ENCODE measurements around the gene VAV1. TPM values are rescaled to one million over a fixed set of nuclear protein-coding genes. Genes with fewer than 3 reads are reported as not detected.
"Not testable (repeated sequence)": the region's sequence is repeated elsewhere in the genome, so short reads cannot be mapped to it uniquely, and the experiment has no call there.

The VAV1 gene
- total and polyA plus RNA-seq, 4 donors = 4.2 to 9.5 (median 5.2) TPM

DNA sequence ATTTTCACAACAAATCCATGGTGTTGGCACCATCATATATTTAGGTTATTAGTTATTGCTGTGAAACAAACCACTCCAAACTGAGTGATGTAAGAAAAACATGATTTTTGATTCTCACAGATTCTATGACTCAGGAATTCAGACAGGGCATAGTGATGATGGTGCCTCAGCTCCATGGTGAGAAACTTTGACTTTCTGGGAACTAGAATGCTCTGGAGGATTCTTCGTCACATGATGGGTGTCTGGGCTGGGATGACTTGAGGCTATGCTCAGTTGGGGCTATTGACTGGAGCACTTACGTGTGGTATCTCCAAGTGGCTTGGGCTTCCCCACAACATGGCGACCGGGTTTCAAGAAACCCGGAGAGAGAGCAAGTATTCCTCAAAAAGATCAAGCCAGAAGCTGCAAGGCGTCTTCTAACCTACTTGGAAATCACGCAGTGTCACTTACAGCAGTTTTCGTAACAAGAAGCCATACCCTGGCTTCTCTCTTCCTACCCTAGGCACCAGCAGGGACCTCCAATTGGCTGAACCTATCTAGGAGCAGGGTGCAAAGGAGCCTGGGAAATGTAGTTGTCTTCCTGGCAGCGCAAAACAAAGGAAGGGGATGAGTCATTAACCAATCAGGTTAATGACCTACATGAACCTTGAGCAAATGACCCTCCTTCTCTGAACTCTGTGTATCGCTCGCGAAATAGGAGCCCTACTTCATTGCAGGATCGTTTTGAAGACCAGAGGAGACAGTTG, 22.4 kb downstream of the VAV1 start:
- H3K27me3 ChIP-seq (ENCODE audit: control insufficient read depth, insufficient read depth, low read length) = no peaks in the 10 kb centered on the region
- no peak overlapping the region for H3K27ac ChIP-seq (ENCODE audit: low read depth, low read length)
- H3K9me3 ChIP-seq (ENCODE audit: control insufficient read depth, insufficient read depth, low read length) = peaks cover 2% of the 10 kb centered on the region
- 83% methylated on average over 8 of the region's 13 CpGs for WGBS (ENCODE audit: insufficient coverage)
- DNase-seq (ENCODE audit: low read depth in 4 of 6, low spot score in 6 of 6) = no peak
- H3K4me3 ChIP-seq (ENCODE audit: low read depth, low read length) = no peak overlapping the region
- H3K36me3 ChIP-seq (ENCODE audit: control insufficient read depth, insufficient read depth, low read length) = no peaks in the 10 kb centered on the region
- no peaks in the 10 kb centered on the region for H3K4me1 ChIP-seq (ENCODE audit: control insufficient read depth, insufficient read depth, low read length)

DNA sequence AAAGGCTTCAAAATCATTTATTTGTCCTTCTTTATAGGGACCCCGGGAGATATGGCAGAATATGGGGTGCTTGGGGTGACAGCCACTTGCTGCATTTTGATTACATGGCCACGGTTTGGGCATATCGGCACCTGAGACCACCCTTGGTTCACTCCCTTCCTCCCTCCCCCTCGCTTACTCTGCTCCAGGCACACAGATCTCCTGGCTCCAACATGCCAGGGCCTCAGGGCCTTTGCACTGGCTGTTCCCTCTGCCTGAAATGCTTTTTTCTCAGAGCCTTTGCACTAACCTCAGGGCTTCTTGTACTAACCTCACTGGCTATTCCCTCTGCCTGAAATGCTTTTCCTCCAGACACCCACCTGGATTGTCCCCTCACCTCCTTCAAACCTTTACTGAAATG, 23.8 kb downstream of the VAV1 start:
- H3K4me3 ChIP-seq (ENCODE audit: low read depth, low read length) = no peak overlapping the region
- WGBS (ENCODE audit: insufficient coverage) = 85% methylated on average over 3 of the region's 4 CpGs
- no peak overlapping the region for H3K27ac ChIP-seq (ENCODE audit: low read depth, low read length)
- no peak for DNase-seq (ENCODE audit: low read depth in 4 of 6, low spot score in 6 of 6)
- no peaks in the 10 kb centered on the region for H3K36me3 ChIP-seq (ENCODE audit: control insufficient read depth, insufficient read depth, low read length)
- no peaks in the 10 kb centered on the region for H3K27me3 ChIP-seq (ENCODE audit: control insufficient read depth, insufficient read depth, low read length)
- peaks cover 2% of the 10 kb centered on the region for H3K4me1 ChIP-seq (ENCODE audit: control insufficient read depth, insufficient read depth, low read length)
- H3K9me3 ChIP-seq (ENCODE audit: control insufficient read depth, insufficient read depth, low read length) = no peaks in the 10 kb centered on the region

DNA sequence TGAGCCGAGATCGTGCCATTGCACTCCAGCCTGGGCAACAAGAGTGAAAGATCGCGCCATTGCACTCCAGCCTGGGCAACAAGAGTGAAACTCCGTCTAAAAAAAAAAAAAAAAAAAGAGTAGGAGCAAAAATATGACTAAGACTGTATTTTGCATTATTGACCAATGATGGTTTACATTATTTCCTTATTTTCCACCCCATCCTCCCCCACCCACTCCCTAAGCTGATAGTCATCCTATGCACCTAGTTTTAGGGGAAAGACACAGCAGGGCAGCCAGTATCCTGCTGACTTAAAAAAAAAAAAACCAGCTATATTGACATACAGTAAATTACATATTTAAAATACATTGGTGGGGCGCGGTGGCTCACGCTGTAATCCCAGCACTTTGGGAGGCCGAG, 25.1 kb downstream of the VAV1 start:
- Histone ChIP-seq H3K4me1 (ENCODE audit: control insufficient read depth, insufficient read depth, low read length) (peaks cover 9% of the 10 kb centered on the region), H3K27me3 (ENCODE audit: control insufficient read depth, insufficient read depth, low read length) (no peaks in the 10 kb centered on the region), H3K36me3 (ENCODE audit: control insufficient read depth, insufficient read depth, low read length) (no peaks in the 10 kb centered on the region), H3K27ac (ENCODE audit: low read depth, low read length) (no peak overlapping the region), H3K4me3 (ENCODE audit: low read depth, low read length) (no peak overlapping the region), H3K9me3 (ENCODE audit: control insufficient read depth, insufficient read depth, low read length) (no peaks in the 10 kb centered on the region)
- 93% methylated on average over 3 of the region's 9 CpGs for WGBS (ENCODE audit: insufficient coverage)
- DNase-seq (ENCODE audit: low read depth in 4 of 6, low spot score in 6 of 6) = no peak

DNA sequence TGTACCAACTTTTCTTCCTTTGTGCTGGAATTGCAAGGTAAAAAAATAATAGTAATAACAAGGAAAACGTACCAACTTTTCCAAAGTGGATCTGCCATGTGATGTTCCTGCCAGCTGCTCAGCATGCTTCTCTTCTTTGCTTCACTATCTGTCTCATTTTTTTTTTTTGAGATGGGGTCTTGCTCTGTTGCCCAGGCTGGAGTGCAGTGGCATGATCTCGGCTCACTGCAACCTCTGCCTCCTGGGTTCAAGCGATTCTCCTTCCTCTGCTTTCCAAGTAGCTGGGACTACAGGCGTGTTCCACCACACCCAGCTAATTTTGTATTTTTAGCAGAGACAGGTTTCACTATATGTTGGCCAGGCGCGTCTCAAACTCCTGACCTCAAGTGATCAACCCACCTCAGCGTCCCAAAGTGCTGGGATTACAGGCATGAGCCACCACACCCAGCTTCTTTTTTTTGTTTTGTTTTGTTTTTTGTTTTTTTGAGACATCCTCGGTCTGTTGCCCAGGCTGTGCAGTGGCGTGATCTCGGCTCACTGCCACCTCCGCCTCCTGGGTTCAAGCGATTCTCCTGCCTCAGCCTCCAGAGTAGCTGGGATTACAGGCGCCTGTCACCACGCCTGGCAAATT, 27.8 kb downstream of the VAV1 start:
- not testable (repeated sequence) for H3K9me3 ChIP-seq (ENCODE audit: control insufficient read depth, insufficient read depth, low read length); H3K4me1 ChIP-seq (ENCODE audit: control insufficient read depth, insufficient read depth, low read length); DNase-seq (ENCODE audit: low read depth in 4 of 6, low spot score in 6 of 6); H3K4me3 ChIP-seq (ENCODE audit: low read depth, low read length); H3K36me3 ChIP-seq (ENCODE audit: control insufficient read depth, insufficient read depth, low read length); H3K27ac ChIP-seq (ENCODE audit: low read depth, low read length); H3K27me3 ChIP-seq (ENCODE audit: control insufficient read depth, insufficient read depth, low read length)
- WGBS (ENCODE audit: insufficient coverage) = 88% methylated on average over 11 of the region's 14 CpGs

DNA sequence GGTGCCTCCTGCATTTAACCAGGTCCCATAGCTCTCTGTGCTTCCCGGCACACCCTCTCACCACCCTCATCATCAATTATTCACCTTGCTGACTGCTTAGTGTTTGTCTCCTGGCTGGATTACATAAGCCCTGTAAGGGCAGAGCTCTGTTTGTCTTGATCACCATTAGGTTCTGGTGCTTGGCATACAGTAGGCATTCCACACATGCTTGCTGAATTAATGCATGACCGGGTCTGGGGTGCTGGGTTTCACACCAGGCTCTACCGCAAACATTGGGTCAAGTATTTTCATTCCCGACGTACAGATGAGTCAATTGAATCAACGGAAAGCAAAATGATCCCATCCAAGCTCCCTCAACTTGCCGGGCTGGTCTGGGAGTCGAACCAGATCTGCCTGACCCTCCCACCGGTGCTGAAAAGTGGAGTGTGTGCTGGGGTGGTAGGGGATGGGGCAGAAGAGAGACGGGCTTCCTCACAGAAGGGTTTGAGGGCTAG, 28.5 kb downstream of the VAV1 start:
- Histone ChIP-seq H3K27me3 (ENCODE audit: control insufficient read depth, insufficient read depth, low read length) (no peaks in the 10 kb centered on the region), H3K4me3 (ENCODE audit: low read depth, low read length) (no peak overlapping the region), H3K9me3 (ENCODE audit: control insufficient read depth, insufficient read depth, low read length) (no peaks in the 10 kb centered on the region), H3K27ac (ENCODE audit: low read depth, low read length) (no peak overlapping the region), H3K36me3 (ENCODE audit: control insufficient read depth, insufficient read depth, low read length) (no peaks in the 10 kb centered on the region), H3K4me1 (ENCODE audit: control insufficient read depth, insufficient read depth, low read length) (peaks cover 9% of the 10 kb centered on the region)
- 50% methylated on average over 5 of the region's 10 CpGs for WGBS (ENCODE audit: insufficient coverage)
- no peak for DNase-seq (ENCODE audit: low read depth in 4 of 6, low spot score in 6 of 6)

DNA sequence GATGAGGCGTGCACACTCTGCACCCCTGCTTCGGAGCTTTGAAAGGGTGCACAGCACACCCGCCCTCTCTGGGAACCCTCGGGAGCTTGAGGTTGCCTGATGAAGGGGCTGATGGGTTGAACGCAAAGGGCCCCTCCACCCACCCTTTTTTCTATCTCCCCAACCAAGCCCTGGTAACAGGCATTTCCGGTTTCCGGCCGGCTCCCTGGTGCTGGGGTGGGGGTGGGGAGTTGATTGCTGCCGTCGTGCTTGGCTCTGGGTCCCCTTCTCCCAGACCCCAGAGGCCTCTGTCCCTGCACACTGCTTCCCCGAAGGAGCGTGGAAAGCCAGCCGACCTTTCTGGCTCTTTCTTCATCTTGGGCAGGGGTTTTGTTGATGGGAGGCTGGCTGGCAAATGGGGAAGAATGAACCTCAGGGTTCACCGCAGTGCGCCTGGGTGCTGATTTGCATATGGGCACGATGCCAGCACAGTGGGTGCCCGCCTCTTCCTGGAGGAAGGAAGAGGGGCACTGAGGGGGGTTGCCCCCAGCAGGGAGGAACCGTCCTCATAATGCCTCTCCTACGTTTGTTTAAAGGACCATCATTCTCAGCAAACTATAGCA, 29.1 kb downstream of the VAV1 start:
- no peak overlapping the region for H3K4me3 ChIP-seq (ENCODE audit: low read depth, low read length)
- no peak overlapping the region for H3K27ac ChIP-seq (ENCODE audit: low read depth, low read length)
- H3K9me3 ChIP-seq (ENCODE audit: control insufficient read depth, insufficient read depth, low read length) = no peaks in the 10 kb centered on the region
- WGBS (ENCODE audit: insufficient coverage) = 9% methylated on average over 8 of the region's 19 CpGs
- DNase-seq (ENCODE audit: low read depth in 4 of 6, low spot score in 6 of 6) = peak in 4 of 6 donors; percentile 2 to 68 (median 30)
- H3K27me3 ChIP-seq (ENCODE audit: control insufficient read depth, insufficient read depth, low read length) = no peaks in the 10 kb centered on the region
- peaks cover 9% of the 10 kb centered on the region for H3K4me1 ChIP-seq (ENCODE audit: control insufficient read depth, insufficient read depth, low read length)
- no peaks in the 10 kb centered on the region for H3K36me3 ChIP-seq (ENCODE audit: control insufficient read depth, insufficient read depth, low read length)

DNA sequence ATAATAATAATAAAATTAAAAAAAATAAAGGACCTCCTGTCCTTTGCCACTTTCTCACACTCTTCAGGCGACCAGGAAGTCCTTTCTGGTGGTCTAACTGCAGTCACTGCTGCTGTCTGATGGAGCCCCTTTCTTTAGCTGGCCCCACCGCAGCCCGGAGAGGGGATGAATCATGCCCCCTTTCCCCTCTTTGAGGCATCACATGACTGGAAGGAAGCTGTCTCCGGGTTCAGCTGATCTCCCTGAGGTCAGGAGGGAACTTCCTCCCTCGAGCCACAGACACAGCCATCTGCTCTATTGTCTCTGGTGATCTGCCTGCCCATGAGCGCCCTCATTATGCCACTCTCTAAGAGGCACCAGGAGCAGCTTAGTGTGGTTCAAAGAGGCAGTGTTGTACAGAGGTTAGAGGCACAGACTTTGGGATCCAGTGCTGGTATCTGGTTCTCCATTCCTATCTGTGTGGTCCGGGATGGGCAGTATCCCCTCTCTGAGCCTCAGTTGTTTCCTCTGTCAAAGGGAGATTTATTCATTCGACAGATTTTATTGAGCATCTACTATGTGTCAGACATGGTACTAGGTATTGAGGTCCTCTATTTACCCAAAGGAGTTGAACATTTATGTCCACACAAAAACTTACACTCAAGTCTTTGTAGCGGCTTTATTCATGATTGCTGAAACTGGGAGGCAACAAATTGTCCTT, 30.0 kb downstream of the VAV1 start:
- Histone ChIP-seq H3K27me3 (ENCODE audit: control insufficient read depth, insufficient read depth, low read length) (no peaks in the 10 kb centered on the region), H3K4me3 (ENCODE audit: low read depth, low read length) (no peak overlapping the region), H3K27ac (ENCODE audit: low read depth, low read length) (no peak overlapping the region)

DNA sequence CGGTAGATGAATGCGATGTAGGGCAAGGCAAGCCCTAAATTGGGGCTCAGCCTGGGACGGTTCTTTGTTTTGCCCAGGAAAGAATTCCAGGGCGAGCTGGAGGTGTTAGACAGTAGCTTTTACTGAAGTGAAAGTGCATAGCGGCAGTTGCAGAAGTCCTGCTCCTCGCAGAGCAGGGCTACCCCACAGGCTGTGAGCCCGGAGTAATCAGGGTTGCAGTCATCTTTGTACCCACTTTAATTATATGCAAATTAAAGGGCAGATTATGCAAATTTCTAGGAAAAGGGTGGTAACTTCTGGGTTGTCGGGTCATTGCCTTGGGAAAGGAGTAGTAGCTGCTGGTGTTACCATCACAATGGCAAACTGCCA, 30.5 kb downstream of the VAV1 start:
- Histone ChIP-seq H3K4me3 (ENCODE audit: low read depth, low read length) (no peak overlapping the region), H3K36me3 (ENCODE audit: control insufficient read depth, insufficient read depth, low read length) (no peaks in the 10 kb centered on the region), H3K9me3 (ENCODE audit: control insufficient read depth, insufficient read depth, low read length) (no peaks in the 10 kb centered on the region), H3K27me3 (ENCODE audit: control insufficient read depth, insufficient read depth, low read length) (no peaks in the 10 kb centered on the region), H3K4me1 (ENCODE audit: control insufficient read depth, insufficient read depth, low read length) (peaks cover 9% of the 10 kb centered on the region), H3K27ac (ENCODE audit: low read depth, low read length) (no peak overlapping the region)
- DNase-seq (ENCODE audit: low read depth in 4 of 6, low spot score in 6 of 6) = no peak
- WGBS (ENCODE audit: insufficient coverage) = 86% methylated on average over 5 of the region's 8 CpGs

More for the DNA sequence above, 30.0 kb downstream of the VAV1 start:
- no peaks in the 10 kb centered on the region for H3K9me3 ChIP-seq (ENCODE audit: control insufficient read depth, insufficient read depth, low read length)
- 55% methylated on average over 7 of the region's 9 CpGs for WGBS (ENCODE audit: insufficient coverage)
- H3K36me3 ChIP-seq (ENCODE audit: control insufficient read depth, insufficient read depth, low read length) = no peaks in the 10 kb centered on the region
- DNase-seq (ENCODE audit: low read depth in 4 of 6, low spot score in 6 of 6) = no peak
- H3K4me1 ChIP-seq (ENCODE audit: control insufficient read depth, insufficient read depth, low read length) = peaks cover 9% of the 10 kb centered on the region

DNA sequence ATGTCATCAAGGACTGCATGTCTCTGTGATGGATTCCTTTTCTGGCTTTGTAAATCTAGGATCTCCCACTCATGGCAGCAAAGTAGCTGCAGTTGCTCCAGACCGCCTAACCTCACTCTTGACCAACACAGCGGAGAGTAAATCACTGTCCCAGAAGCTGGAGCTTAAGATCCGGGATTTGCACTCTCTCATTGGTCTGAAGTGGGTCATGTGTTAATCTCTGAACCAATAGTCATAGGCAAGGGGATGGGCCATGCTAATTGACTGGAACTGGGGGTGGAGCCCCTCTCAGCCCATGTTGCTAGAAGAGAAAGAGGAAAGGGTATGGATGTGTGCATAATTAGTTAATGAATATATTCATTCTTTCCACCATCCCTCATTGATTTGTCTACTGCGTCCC, 34.0 kb downstream of the VAV1 start:
- no peaks in the 10 kb centered on the region for H3K27me3 ChIP-seq (ENCODE audit: control insufficient read depth, insufficient read depth, low read length)
- H3K27ac ChIP-seq (ENCODE audit: low read depth, low read length) = no peak overlapping the region
- no peak overlapping the region for H3K4me3 ChIP-seq (ENCODE audit: low read depth, low read length)
- H3K9me3 ChIP-seq (ENCODE audit: control insufficient read depth, insufficient read depth, low read length) = no peaks in the 10 kb centered on the region
- H3K36me3 ChIP-seq (ENCODE audit: control insufficient read depth, insufficient read depth, low read length) = no peaks in the 10 kb centered on the region
- no peak for DNase-seq (ENCODE audit: low read depth in 4 of 6, low spot score in 6 of 6)
- WGBS (ENCODE audit: insufficient coverage) = 100% methylated on average over 2 of the region's 4 CpGs
- H3K4me1 ChIP-seq (ENCODE audit: control insufficient read depth, insufficient read depth, low read length) = peaks cover 4% of the 10 kb centered on the region
